Osteoblast (primary cell): ENCODE results near the gene CYTIP. TPM values are rescaled to one million over a fixed set of nuclear protein-coding genes. Genes with fewer than 3 reads are reported as not detected.

ENCODE experiments used
- DNase-seq: peaks from one replicate; pipeline ENCODE4 v3.0.0; 2011; ENCODE audit warnings: low spot score, mixed read lengths; ENCODE audit not compliant: insufficient read length; ENCODE audit errors: missing footprints
- H2AFZ ChIP-seq: 2 replicates; pipeline ENCODE4 v1.6.0; 2011; ENCODE audit warnings: mild to moderate bottlenecking, low read length
- H3K27ac ChIP-seq: 2 replicates; pipeline ENCODE4 v1.5.1; 2011; ENCODE audit warnings: mild to moderate bottlenecking, low read depth, low read length, moderate library complexity
- H3K27me3 ChIP-seq: 2 replicates; pipeline ENCODE4 v1.6.0; 2012; ENCODE audit warnings: mild to moderate bottlenecking, control low read depth, inconsistent platforms, low read length, moderate library complexity; ENCODE audit not compliant: insufficient read depth
- H3K36me3 ChIP-seq: 2 replicates; pipeline ENCODE4 v1.5.1; 2011; ENCODE audit warnings: mild to moderate bottlenecking, low read length, control low read depth, moderate library complexity; ENCODE audit not compliant: insufficient read depth
- H3K4me1 ChIP-seq: 2 replicates; pipeline ENCODE4 v1.5.1; 2011; ENCODE audit warnings: mild to moderate bottlenecking, low read length, control low read depth, moderate library complexity; ENCODE audit not compliant: insufficient read depth
- H3K4me2 ChIP-seq: 2 replicates; pipeline ENCODE4 v1.6.0; 2011; ENCODE audit warnings: mild to moderate bottlenecking, low read length; ENCODE audit not compliant: insufficient read depth
- H3K4me3 ChIP-seq: fragments of 200-600 bp; sonication (generic); 3 replicates; pipeline ENCODE4 v1.5.1; 2012; ENCODE audit warnings: mild to moderate bottlenecking, low read length, inconsistent platforms; ENCODE audit not compliant: insufficient read depth
- H3K79me2 ChIP-seq: 2 replicates; pipeline ENCODE4 v1.6.0; 2012; ENCODE audit warnings: mild to moderate bottlenecking, low read length, control low read depth, inconsistent platforms; ENCODE audit not compliant: insufficient read depth
- H3K9me3 ChIP-seq: 2 replicates; pipeline ENCODE4 v1.5.1; 2011; ENCODE audit warnings: low read depth, low read length, control low read depth
- H4K20me1 ChIP-seq: 2 replicates; pipeline ENCODE4 v1.6.0; 2012; ENCODE audit warnings: mild to moderate bottlenecking, low read length, control low read depth; ENCODE audit not compliant: insufficient read depth
- CTCF ChIP-seq: IDR thresholded peaks from 2 replicates; pipeline ENCODE4 v1.5.1; 2011; ENCODE audit warnings: mild to moderate bottlenecking, low read depth, low read length, moderate library complexity; ENCODE audit errors: extremely low read depth
- total RNA-seq: library from RNA; depleted of rRNA; stranded (reverse); fragments of >200 nt; gene quantifications from 2 replicates; pipeline ENCODE4 v1.2.3, GENCODE V29; 2012

CYTIP gene
- total RNA-seq, 1 donor, result 1.4 TPM

GRCh38 chr2:157426477-157426994, 17.4 kb downstream of the CYTIP start:
- H3K27ac ChIP-seq, result no peak overlapping the region
- no peak overlapping the region for H2AFZ ChIP-seq
- H3K27me3 ChIP-seq, result no peaks in the 10 kb centered on the region
- H3K4me1 ChIP-seq, result no peaks in the 10 kb centered on the region
- H3K36me3 ChIP-seq, result no peaks in the 10 kb centered on the region
- DNase-seq, result no peak
- H4K20me1 ChIP-seq, result no peaks in the 10 kb centered on the region
- no peak for TF ChIP-seq CTCF
- H3K79me2 ChIP-seq, result no peaks in the 10 kb centered on the region
- no peaks in the 10 kb centered on the region for H3K9me3 ChIP-seq
- no peak overlapping the region for H3K4me2 ChIP-seq
- no peak overlapping the region for H3K4me3 ChIP-seq

- no peak overlapping the region for H2AFZ ChIP-seq
- H3K4me2 ChIP-seq, result no peak overlapping the region
- no peak overlapping the region for H3K27ac ChIP-seq
- no peaks in the 10 kb centered on the region for H3K36me3 ChIP-seq
- H3K79me2 ChIP-seq, result no peaks in the 10 kb centered on the region
- no peak for TF ChIP-seq CTCF
- H4K20me1 ChIP-seq, result no peaks in the 10 kb centered on the region
- H3K27me3 ChIP-seq, result no peaks in the 10 kb centered on the region
- H3K9me3 ChIP-seq, result no peaks in the 10 kb centered on the region
- peaks cover 4% of the 10 kb centered on the region for H3K4me1 ChIP-seq
- H3K4me3 ChIP-seq, result no peak overlapping the region
- peak; percentile 23 for DNase-seq
These were observed 19.5 kb downstream of the CYTIP start for GRCh38 chr2:157424374-157424773.

- no peaks in the 10 kb centered on the region for H3K36me3 ChIP-seq
- no peaks in the 10 kb centered on the region for H3K27me3 ChIP-seq
- DNase-seq, result no peak
- no peak overlapping the region for H3K4me2 ChIP-seq
- H3K79me2 ChIP-seq, result no peaks in the 10 kb centered on the region
- peaks cover 4% of the 10 kb centered on the region for H3K4me1 ChIP-seq
- H2AFZ ChIP-seq, result no peak overlapping the region
- TF ChIP-seq CTCF, result no peak
- no peaks in the 10 kb centered on the region for H4K20me1 ChIP-seq
- no peak overlapping the region for H3K27ac ChIP-seq
- H3K4me3 ChIP-seq, result no peak overlapping the region
- no peaks in the 10 kb centered on the region for H3K9me3 ChIP-seq
These were observed 21.9 kb downstream of the CYTIP start for GRCh38 chr2:157421964-157422363.

GRCh38 chr2:157421331-157421944, 22.5 kb downstream of the CYTIP start:
- no peak for DNase-seq
- H3K4me1 ChIP-seq, result peaks cover 4% of the 10 kb centered on the region
- TF ChIP-seq CTCF, result no peak
- peak overlapping the region; percentile 50 for H3K27ac ChIP-seq
- H3K4me3 ChIP-seq, result no peak overlapping the region
- H3K4me2 ChIP-seq, result no peak overlapping the region
- no peaks in the 10 kb centered on the region for H4K20me1 ChIP-seq
- no peaks in the 10 kb centered on the region for H3K27me3 ChIP-seq
- H3K9me3 ChIP-seq, result no peaks in the 10 kb centered on the region
- H3K36me3 ChIP-seq, result no peaks in the 10 kb centered on the region
- no peaks in the 10 kb centered on the region for H3K79me2 ChIP-seq
- no peak overlapping the region for H2AFZ ChIP-seq
